ENCODE measurements around the gene HERC2. TPM values are rescaled to one million over a fixed set of nuclear protein-coding genes. Genes with fewer than 3 reads are reported as not detected.

HERC2 gene
- total and polyA plus RNA-seq, 2 of the 4 experiments (the other 2 are of a cell fraction) = 20.8 to 28.9 TPM

- Histone ChIP-seq H3K27ac (ENCODE audit: insufficient read depth, low read length) (no peak overlapping the region), H4K8ac (ENCODE audit: low read depth in 2 of 2, low read length in 2 of 2) (no peak overlapping the region), H2BK20ac (ENCODE audit: low read depth, low read length) (no peak overlapping the region), H2BK120ac (ENCODE audit: low read depth, low read length) (no peak overlapping the region), H2AFZ (replicated peaks; ENCODE audit: low read length, poor library complexity) (no peak overlapping the region), H3K4me3 (ENCODE audit: insufficient read depth, low read depth, low read length) (no peak overlapping the region), H3K36me3 (ENCODE audit: control insufficient read depth, insufficient read depth, low read length) (peaks cover 21% of the 10 kb centered on the region), H3K18ac (ENCODE audit: low read depth, low read length) (no peak overlapping the region), H4K5ac (ENCODE audit: low read depth, low read length) (no peak overlapping the region), H2BK5ac (ENCODE audit: low read depth, low read length, poor library complexity, severe bottlenecking) (no peak overlapping the region), H3K9me1 (ENCODE audit: insufficient read depth, low read length) (peaks cover 4% of the 10 kb centered on the region), H2AK9ac (replicated peaks; ENCODE audit: low read depth, low read length, poor library complexity) (peak overlapping the region; percentile 11), H3K23ac (ENCODE audit: low read depth, low read length) (no peak overlapping the region), H2BK15ac (ENCODE audit: low read depth, low read length) (no peak overlapping the region), H3K14ac (replicated peaks; ENCODE audit: low read depth, low read length) (no peak overlapping the region), H3K56ac (ENCODE audit: extremely low read depth, insufficient read depth, low read length) (no peak overlapping the region), H3K9ac (ENCODE audit: low read depth, low read length) (no peak overlapping the region), H3K27me3 (ENCODE audit: control insufficient read depth, insufficient read depth, low read length) (no peaks in the 10 kb centered on the region), H3K9me3 (ENCODE audit: control insufficient read depth, insufficient read depth, low read length) (no peaks in the 10 kb centered on the region), H2AK5ac (ENCODE audit: low read depth, low read length) (no peak overlapping the region), H3K4ac (ENCODE audit: low read depth, low read length) (no peak overlapping the region), H3K4me1 (ENCODE audit: control insufficient read depth, insufficient read depth, low read length) (no peaks in the 10 kb centered on the region), H3K4me2 (ENCODE audit: low read depth, low read length) (no peak overlapping the region), H3K79me1 (ENCODE audit: low read depth in 1 of 2, low read length in 2 of 2) (no peaks in the 10 kb centered on the region; a peak in 1 of 4 replicates), H4K20me1 (ENCODE audit: insufficient read depth, low read length) (no peaks in the 10 kb centered on the region), H4K91ac (ENCODE audit: insufficient read depth, low read depth, low read length) (no peak overlapping the region)
- ChIA-PET CTCF (no interaction called here), POLR2A (ENCODE audit: unreplicated experiment) (no interaction called here)
- WGBS, 2 experiments (ENCODE audit: extremely low coverage in 2 of 2, insufficient read length in 1 of 2) = 85% methylated on average over 6 of the region's 9 CpGs; no CpG with 5 or more reads in 1 of the 2 experiments
- intact Hi-C loops (cut with micrococcal nuclease) = no loop called here
- no peak for DNase-seq
- no TSS peak for BruUV-seq (replicated peaks)
- ATAC-seq (ENCODE audit: low read depth) = no peak
- TF ChIP-seq MAZ (IDR thresholded peaks at IDR 0.05; ENCODE audit: borderline replicate concordance, low read depth, low read length) (no peak), POLR2A (IDR thresholded peaks at IDR 0.05; ENCODE audit: low read depth, low read length) (no peak), RFX5 (IDR thresholded peaks at IDR 0.05; ENCODE audit: low read depth, low read length) (no peak), CEBPB (IDR thresholded peaks at IDR 0.05; ENCODE audit: low read depth, low read length) (no peak), NFE2L2 (IDR thresholded peaks at IDR 0.05; ENCODE audit: low read depth, low read length) (no peak), CTCF (conservative IDR thresholded peaks at IDR 0.05; ENCODE audit: low read depth, low read length) (no peak), MAFK (IDR thresholded peaks at IDR 0.05; ENCODE audit: low read depth, low read length) (no peak), BHLHE40 (IDR thresholded peaks at IDR 0.05; ENCODE audit: low read depth, low read length) (no peak), USF2 (IDR thresholded peaks at IDR 0.05; ENCODE audit: low read depth, low read length) (no peak), RCOR1 (IDR thresholded peaks at IDR 0.05; ENCODE audit: insufficient replicate concordance, low read length) (no peak), CHD1 (IDR thresholded peaks at IDR 0.05; ENCODE audit: low read depth, low read length) (no peak), MXI1 (IDR thresholded peaks at IDR 0.05; ENCODE audit: borderline replicate concordance, low read depth, low read length) (no peak), RAD21 (IDR thresholded peaks at IDR 0.05; ENCODE audit: low read length) (no peak), SMC3 (IDR thresholded peaks at IDR 0.05; ENCODE audit: low read depth, low read length) (no peak), FOS (IDR thresholded peaks at IDR 0.05; ENCODE audit: low read depth, low read length) (no peak)
- in situ Hi-C loops (cut with MboI; ENCODE audit: low sequenced_read_pairs) = no loop called here
- dilution Hi-C loops (cut with HindIII; ENCODE audit: low sequenced_read_pairs, unreplicated experiment) = no loop called here
Measured at GRCh38 chr15:28185148-28185895, 136.7 kb downstream of the HERC2 start.
